Gastroesophageal sphincter (tissue), 3 donors: Measurements from ENCODE around the gene OR1D5.

Experiments
- EP300 ChIP-seq: sonication (generic); formaldehyde crosslinking; IDR thresholded peaks from one replicate; pipeline ENCODE4 v1.6.1; 2017; ENCODE audit warnings: antibody characterized with exemption, mild to moderate bottlenecking
- POLR2A ChIP-seq, 2 donors: fragments of 450-650 bp; IDR thresholded peaks; one replicate each; pipeline ENCODE4 v1.6.1; 2017; ENCODE audit warnings: antibody characterized with exemption in 2 of 2, mild to moderate bottlenecking in 2 of 2, moderate library complexity in 1 of 2
- POLR2AphosphoS5 ChIP-seq: sonication (generic); formaldehyde crosslinking; IDR thresholded peaks from one replicate; pipeline ENCODE4 v1.6.1; 2017; ENCODE audit warnings: antibody characterized with exemption
- TF ChIP-seq, protein P1 (sequence below), 4 experiments: fragments of 200-600 bp in 2 of 4; fragments of 450-650 bp in 2 of 4; sonication (generic) in 1 of 4; IDR thresholded peaks; one replicate each; pipeline ENCODE4 v1.5.1; 2017 to 2019; ENCODE audit warnings: antibody characterized with exemption in 4 of 4, mild to moderate bottlenecking in 2 of 4, moderate library complexity in 2 of 4

DNA sequence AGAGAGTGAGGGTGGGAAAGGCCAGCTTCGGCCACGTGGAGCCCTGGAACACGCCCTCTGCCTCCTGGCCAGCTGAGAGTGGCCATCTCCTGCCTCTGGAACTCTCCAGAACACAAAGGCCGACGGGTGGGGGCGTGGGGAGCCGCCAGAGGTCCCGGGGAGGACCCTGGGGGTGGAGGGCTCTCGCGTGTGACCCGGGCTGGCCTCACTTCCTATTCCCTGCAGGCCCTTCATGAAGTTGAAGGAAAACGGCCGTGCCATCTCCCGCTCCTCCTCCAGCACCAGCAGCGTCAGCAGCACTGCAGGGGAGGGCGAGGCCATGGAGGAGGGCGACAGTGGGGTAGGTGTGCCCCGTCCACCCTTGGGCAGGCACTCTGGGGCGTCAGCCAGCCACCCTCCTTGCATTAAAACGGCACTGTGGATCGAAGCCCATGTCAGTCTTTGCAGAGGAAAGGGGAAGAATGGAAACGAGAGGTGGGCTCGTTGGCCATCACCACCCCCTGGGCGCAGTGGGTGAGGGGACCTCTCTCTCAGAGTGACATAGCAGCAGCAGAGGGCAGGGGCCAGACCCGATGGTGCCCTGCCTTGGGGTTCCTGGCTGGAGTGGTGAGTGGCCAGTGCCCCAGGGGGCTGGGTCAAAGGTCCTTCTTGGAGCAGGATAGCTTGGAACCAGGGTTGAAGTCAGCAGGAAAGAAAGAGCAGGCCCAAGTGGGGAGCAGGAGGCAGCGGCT is 37.1 kb downstream of the OR1D5 start:
- TF ChIP-seq POLR2AphosphoS5 (no peak), EP300 (no peak), POLR2A (IDR thresholded peaks at IDR 0.05) (no peak)
- TF ChIP-seq, protein P1, sequence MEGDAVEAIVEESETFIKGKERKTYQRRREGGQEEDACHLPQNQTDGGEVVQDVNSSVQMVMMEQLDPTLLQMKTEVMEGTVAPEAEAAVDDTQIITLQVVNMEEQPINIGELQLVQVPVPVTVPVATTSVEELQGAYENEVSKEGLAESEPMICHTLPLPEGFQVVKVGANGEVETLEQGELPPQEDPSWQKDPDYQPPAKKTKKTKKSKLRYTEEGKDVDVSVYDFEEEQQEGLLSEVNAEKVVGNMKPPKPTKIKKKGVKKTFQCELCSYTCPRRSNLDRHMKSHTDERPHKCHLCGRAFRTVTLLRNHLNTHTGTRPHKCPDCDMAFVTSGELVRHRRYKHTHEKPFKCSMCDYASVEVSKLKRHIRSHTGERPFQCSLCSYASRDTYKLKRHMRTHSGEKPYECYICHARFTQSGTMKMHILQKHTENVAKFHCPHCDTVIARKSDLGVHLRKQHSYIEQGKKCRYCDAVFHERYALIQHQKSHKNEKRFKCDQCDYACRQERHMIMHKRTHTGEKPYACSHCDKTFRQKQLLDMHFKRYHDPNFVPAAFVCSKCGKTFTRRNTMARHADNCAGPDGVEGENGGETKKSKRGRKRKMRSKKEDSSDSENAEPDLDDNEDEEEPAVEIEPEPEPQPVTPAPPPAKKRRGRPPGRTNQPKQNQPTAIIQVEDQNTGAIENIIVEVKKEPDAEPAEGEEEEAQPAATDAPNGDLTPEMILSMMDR (IDR thresholded peaks at IDR 0.05), result no peak
